IMR-90 (cell line): ENCODE results near the gene CRYGA. TPM values are rescaled to one million over a fixed set of nuclear protein-coding genes. Genes with fewer than 3 reads are reported as not detected.

Source experiments
- ATAC-seq: fragments of 200-7000 bp; cut with Tn5 transposase; 2 replicates; pipeline ENCODE4 v1.9.1; 2020; ENCODE audit warnings: low read depth, mild to moderate bottlenecking, moderate library complexity
- BruUV-seq: library from RNA; stranded (reverse); fragments of 400-500 nt; replicated peaks from 2 replicates; lab custom pipeline; 2021; lab: Mats Ljungman, UMichigan
- CTCF ChIA-PET: fragments of 300-600 bp; formaldehyde crosslinking; extraction: SDS; loops from one replicate; lab custom pipeline; 2021; ENCODE audit warnings: antibody characterized with exemption; lab: Yijun Ruan, JAX
- POLR2A ChIA-PET: fragments of 300-600 bp; sonication (Branson Sonifier 250); formaldehyde crosslinking; loops from one replicate; lab custom pipeline; 2022; ENCODE audit warnings: antibody characterized with exemption; ENCODE audit not compliant: unreplicated experiment; lab: Charles Lee
- DNase-seq: peaks from one replicate; pipeline ENCODE4 v3.0.0; 2013
- H2AFZ ChIP-seq: replicated peaks from 2 replicates; pipeline ENCODE3; 2013; ENCODE audit warnings: low read length, mild to moderate bottlenecking; ENCODE audit not compliant: poor library complexity
- H2AK5ac ChIP-seq: 2 replicates; pipeline ENCODE4 v1.6.1; 2013; ENCODE audit warnings: low read depth, low read length, inconsistent platforms
- H2AK9ac ChIP-seq: replicated peaks from 2 replicates; pipeline ENCODE3; 2013; ENCODE audit warnings: mild to moderate bottlenecking, low read depth, low read length, moderate library complexity; ENCODE audit not compliant: poor library complexity
- H2BK120ac ChIP-seq: 2 replicates; pipeline ENCODE4 v1.6.1; 2013; ENCODE audit warnings: low read depth, low read length, inconsistent platforms
- H2BK15ac ChIP-seq: 3 replicates; pipeline ENCODE4 v1.6.1; 2013; ENCODE audit warnings: low read depth, low read length, inconsistent platforms
- H2BK20ac ChIP-seq: 2 replicates; pipeline ENCODE4 v1.6.1; 2013; ENCODE audit warnings: low read depth, mild to moderate bottlenecking, inconsistent platforms, low read length, moderate library complexity
- H2BK5ac ChIP-seq: 2 replicates; pipeline ENCODE4 v1.6.1; 2013; ENCODE audit warnings: mild to moderate bottlenecking, low read depth, low read length, inconsistent platforms; ENCODE audit not compliant: poor library complexity, severe bottlenecking
- H3K14ac ChIP-seq: replicated peaks from 2 replicates; pipeline ENCODE4 v1.6.1; 2013; ENCODE audit warnings: low read depth, low read length, inconsistent platforms
- H3K18ac ChIP-seq: 2 replicates; pipeline ENCODE4 v1.6.1; 2013; ENCODE audit warnings: low read depth, low read length, control low read depth
- H3K23ac ChIP-seq: 2 replicates; pipeline ENCODE4 v1.6.1; 2013; ENCODE audit warnings: low read depth, low read length, inconsistent platforms
- H3K27ac ChIP-seq: 2 replicates; pipeline ENCODE4 v1.5.1; 2013; ENCODE audit warnings: mild to moderate bottlenecking, control low read depth, low read length; ENCODE audit not compliant: insufficient read depth
- H3K27me3 ChIP-seq: 2 replicates; pipeline ENCODE4 v1.6.1; 2013; ENCODE audit warnings: low read length; ENCODE audit not compliant: control insufficient read depth, insufficient read depth
- H3K36me3 ChIP-seq: 2 replicates; pipeline ENCODE4 v1.6.1; 2013; ENCODE audit warnings: low read length, mixed read lengths; ENCODE audit not compliant: control insufficient read depth, insufficient read depth
- H3K4ac ChIP-seq: 2 replicates; pipeline ENCODE4 v1.6.1; 2013; ENCODE audit warnings: low read depth, low read length, inconsistent platforms
- H3K4me1 ChIP-seq: 2 replicates; pipeline ENCODE4 v1.6.1; 2013; ENCODE audit warnings: low read length, mixed read lengths; ENCODE audit not compliant: control insufficient read depth, insufficient read depth
- H3K4me2 ChIP-seq: 2 replicates; pipeline ENCODE4 v1.6.1; 2013; ENCODE audit warnings: low read depth, mild to moderate bottlenecking, control low read depth, low read length, moderate library complexity
- H3K4me3 ChIP-seq: 2 replicates; pipeline ENCODE4 v1.5.1; 2013; ENCODE audit warnings: low read depth, mild to moderate bottlenecking, control low read depth, low read length, moderate library complexity; ENCODE audit not compliant: insufficient read depth
- H3K56ac ChIP-seq: 2 replicates; pipeline ENCODE4 v1.6.1; 2013; ENCODE audit warnings: low read length, inconsistent platforms; ENCODE audit not compliant: insufficient read depth; ENCODE audit errors: extremely low read depth
- H3K79me1 ChIP-seq, 2 experiments: 2 replicates each; pipeline ENCODE4 v1.6.1; 2013; ENCODE audit warnings: low read length in 2 of 2, inconsistent platforms in 1 of 2, low read depth in 1 of 2
- H3K9ac ChIP-seq: 2 replicates; pipeline ENCODE4 v1.6.1; 2013; ENCODE audit warnings: low read depth, low read length, control low read depth
- H3K9me1 ChIP-seq: 2 replicates; pipeline ENCODE4 v1.6.1; 2013; ENCODE audit warnings: low read length, inconsistent platforms; ENCODE audit not compliant: insufficient read depth
- H3K9me3 ChIP-seq: 2 replicates; pipeline ENCODE4 v1.6.1; 2013; ENCODE audit warnings: low read length; ENCODE audit not compliant: control insufficient read depth, insufficient read depth
- H4K20me1 ChIP-seq: 2 replicates; pipeline ENCODE4 v1.6.1; 2013; ENCODE audit warnings: low read length, inconsistent platforms; ENCODE audit not compliant: insufficient read depth
- H4K5ac ChIP-seq: 2 replicates; pipeline ENCODE4 v1.6.1; 2013; ENCODE audit warnings: mild to moderate bottlenecking, low read depth, low read length, control low read depth
- H4K8ac ChIP-seq, 2 experiments: 2 replicates each; pipeline ENCODE4 v1.6.1; 2013; ENCODE audit warnings: low read depth in 2 of 2, low read length in 2 of 2, control low read depth in 1 of 2, inconsistent platforms in 1 of 2
- H4K91ac ChIP-seq: 2 replicates; pipeline ENCODE4 v1.6.1; 2013; ENCODE audit warnings: low read depth, low read length, inconsistent platforms; ENCODE audit not compliant: insufficient read depth
- CEBPB ChIP-seq: IDR thresholded peaks from 2 replicates; pipeline ENCODE4 v1.6.1; 2012; ENCODE audit warnings: low read depth, low read length, improper control_type of control experiment
- RAD21 ChIP-seq: IDR thresholded peaks from 2 replicates; pipeline ENCODE4 v1.6.1; 2012; ENCODE audit warnings: low read length, improper control_type of control experiment
- RFX5 ChIP-seq: IDR thresholded peaks from 2 replicates; pipeline ENCODE4 v1.8.0; 2012; ENCODE audit warnings: low read depth, mild to moderate bottlenecking, low read length, moderate library complexity
- USF2 ChIP-seq: fragments of 150-350 bp; IDR thresholded peaks from 2 replicates; pipeline ENCODE4 v1.6.1; 2017; ENCODE audit warnings: mild to moderate bottlenecking, antibody characterized with exemption, low read length, low read depth
- WGBS, 2 experiments: methylation state at CpG; one replicate each; pipeline versions ENCODE4 v1.1.5 to v1.1.7; 2013; ENCODE audit warnings: missing lambda C conversion rate in 2 of 2; ENCODE audit not compliant: insufficient read length in 1 of 2; ENCODE audit errors: extremely low coverage in 2 of 2; 5-methylcytosine and 5-hydroxymethylcytosine counted together
- dilution Hi-C: fragments of 300-500 bp; cut with HindIII; formaldehyde crosslinking; loops from one replicate; pipeline ENCODE4 v1.14.3; 2018; ENCODE audit warnings: low sequenced_read_pairs; ENCODE audit not compliant: unreplicated experiment
- in situ Hi-C: fragments of 300-500 bp; cut with MboI; formaldehyde crosslinking; loops from 3 replicates; pipeline ENCODE4 v1.14.3; 2019; ENCODE audit warnings: low sequenced_read_pairs, inconsistent platforms, mixed read lengths
- intact Hi-C: fragments of 100-400 bp; cut with micrococcal nuclease; formaldehyde crosslinking; loops from 2 replicates; pipeline ENCODE4 v1.10.0; 2022
- polyA plus RNA-seq, 3 experiments: library from polyadenylated mRNA; depleted of rRNA; stranded (reverse); fragments of >200 nt; gene quantifications; 2 replicates each; pipeline ENCODE4 v1.2.3, GENCODE V29; 2012; ENCODE audit warnings: low replicate concordance in 1 of 3
- total RNA-seq: library from RNA; depleted of rRNA; stranded (reverse); fragments of >200 nt; gene quantifications from 2 replicates; pipeline ENCODE4 v1.2.3, GENCODE V29; 2012

CRYGA gene
- total and polyA plus RNA-seq, 2 of the 4 experiments (the other 2 are of a cell fraction): not detected

GRCh38 chr2:208182835-208183234, 19.4 kb upstream of the CRYGA start:
- Histone ChIP-seq H2BK20ac (no peak overlapping the region), H3K4me2 (no peak overlapping the region), H3K79me1 (no peaks in the 10 kb centered on the region), H4K8ac (no peak overlapping the region), H3K27ac (no peak overlapping the region), H3K36me3 (no peaks in the 10 kb centered on the region), H3K9me1 (no peaks in the 10 kb centered on the region), H2BK15ac (no peak overlapping the region), H4K91ac (no peak overlapping the region), H3K18ac (no peak overlapping the region), H3K27me3 (peaks cover 18% of the 10 kb centered on the region), H4K5ac (no peak overlapping the region), H3K4me3 (no peak overlapping the region), H2BK120ac (no peak overlapping the region), H3K23ac (no peak overlapping the region), H3K9me3 (no peaks in the 10 kb centered on the region), H3K9ac (no peak overlapping the region), H2AK5ac (no peak overlapping the region), H2AFZ (no peak overlapping the region), H3K4ac (no peak overlapping the region), H4K20me1 (no peaks in the 10 kb centered on the region), H3K4me1 (no peaks in the 10 kb centered on the region), H3K14ac (no peak overlapping the region), H3K56ac (no peak overlapping the region), H2AK9ac (no peak overlapping the region), H2BK5ac (no peak overlapping the region)
- in situ Hi-C loops (no loop called here), dilution Hi-C loops (no loop called here), intact Hi-C loops (no loop called here)
- POLR2A ChIA-PET: no interaction called here
- no CpG with 5 or more reads among the region's 3 CpGs for WGBS, 2 experiments
- BruUV-seq: no TSS peak
- no peak for DNase-seq
- no peak for ATAC-seq
- TF ChIP-seq USF2: no peak
- no peak for TF ChIP-seq RFX5
- no peak for TF ChIP-seq RAD21
- TF ChIP-seq CEBPB: no peak
- CTCF ChIA-PET: interaction anchor here (0.6 kb wide), 1 partner anchor 24 kb away, joined by 3 read pairs; no protein-coding TSS in a partner anchor
